HL-60 (cell line): ENCODE results near the gene FMN1.

ENCODE experiments used
- CTCF ChIP-seq: IDR thresholded peaks from one replicate; pipeline ENCODE4 v1.5.1; 2011; ENCODE audit warnings: low read length, control low read depth, inconsistent platforms; ENCODE audit not compliant: insufficient read depth
- POLR2AphosphoS5 ChIP-seq: IDR thresholded peaks from 2 replicates; pipeline ENCODE4 v1.6.1; 2012; ENCODE audit warnings: low read depth

- TF ChIP-seq CTCF (no peak), POLR2AphosphoS5 (no peak)
Observed at GRCh38 chr15:32723171-32723948, 471.2 kb downstream of the FMN1 start.
